Kidney epithelial cell (primary cell): ENCODE results near the gene FXYD4. TPM values are rescaled to one million over a fixed set of nuclear protein-coding genes. Genes with fewer than 3 reads are reported as not detected.

Experiments used
- DNase-seq: peaks from one replicate; pipeline ENCODE4 v3.0.0-alpha.2; 2010; ENCODE audit warnings: low read depth
- H3K27me3 ChIP-seq: 2 replicates; pipeline ENCODE4 v1.6.0; 2011; ENCODE audit warnings: low read length; ENCODE audit not compliant: control insufficient read depth, insufficient read depth
- H3K36me3 ChIP-seq: 2 replicates; pipeline ENCODE4 v1.5.1; 2011; ENCODE audit warnings: low read length; ENCODE audit not compliant: control insufficient read depth, insufficient read depth
- H3K4me3 ChIP-seq: 2 replicates; pipeline ENCODE4 v1.5.1; 2011; ENCODE audit warnings: low read depth, mild to moderate bottlenecking, control low read depth, low read length
- CTCF ChIP-seq: IDR thresholded peaks from 2 replicates; pipeline ENCODE4 v1.5.1; 2011; ENCODE audit warnings: mild to moderate bottlenecking, moderate library complexity, low read length, control low read depth, inconsistent platforms; ENCODE audit not compliant: insufficient read depth, poor library complexity, severe bottlenecking
- total RNA-seq: library from RNA; depleted of rRNA; stranded (reverse); fragments of >200 nt; gene quantifications from 2 replicates; pipeline ENCODE4 v1.2.3, GENCODE V29; 2015

Gene FXYD4
- total RNA-seq, 1 donor from 2014 or later = not detected

- TF ChIP-seq CTCF = peak; percentile 25
- Histone ChIP-seq H3K4me3 (no peak overlapping the region), H3K36me3 (no peaks in the 10 kb centered on the region), H3K27me3 (peaks cover 2% of the 10 kb centered on the region)
- no peak for DNase-seq
Observed at GRCh38 chr10:43377424-43377883, 6.0 kb downstream of the FXYD4 start.

- TF ChIP-seq CTCF = peak; percentile 6
- H3K27me3 ChIP-seq = no peaks in the 10 kb centered on the region
- H3K36me3 ChIP-seq = no peaks in the 10 kb centered on the region
- no peak for DNase-seq
- no peak overlapping the region for H3K4me3 ChIP-seq
Observed at GRCh38 chr10:43380610-43381222, 9.3 kb downstream of the FXYD4 start.

GRCh38 chr10:43383204-43383971 lies 12.0 kb downstream of the FXYD4 start:
- no peak for TF ChIP-seq CTCF
- no peak for DNase-seq
- no peak overlapping the region for H3K4me3 ChIP-seq
- no peaks in the 10 kb centered on the region for H3K36me3 ChIP-seq
- no peaks in the 10 kb centered on the region for H3K27me3 ChIP-seq

- no peaks in the 10 kb centered on the region for H3K27me3 ChIP-seq
- no peak for TF ChIP-seq CTCF
- H3K36me3 ChIP-seq = peaks cover 1% of the 10 kb centered on the region
- DNase-seq = no peak
- no peak overlapping the region for H3K4me3 ChIP-seq
Observed at GRCh38 chr10:43384252-43385221, 13.1 kb downstream of the FXYD4 start.

- Histone ChIP-seq H3K36me3 (peaks cover 4% of the 10 kb centered on the region), H3K27me3 (no peaks in the 10 kb centered on the region), H3K4me3 (no peak overlapping the region)
- no peak for DNase-seq
- TF ChIP-seq CTCF = no peak
Observed at GRCh38 chr10:43385412-43386004, 14.1 kb downstream of the FXYD4 start.
